ENCODE results near the gene CDCP1.
A peak's percentile ranks its signal among the peaks of the same experiment; 100 is the strongest.

Gene CDCP1, protein sequence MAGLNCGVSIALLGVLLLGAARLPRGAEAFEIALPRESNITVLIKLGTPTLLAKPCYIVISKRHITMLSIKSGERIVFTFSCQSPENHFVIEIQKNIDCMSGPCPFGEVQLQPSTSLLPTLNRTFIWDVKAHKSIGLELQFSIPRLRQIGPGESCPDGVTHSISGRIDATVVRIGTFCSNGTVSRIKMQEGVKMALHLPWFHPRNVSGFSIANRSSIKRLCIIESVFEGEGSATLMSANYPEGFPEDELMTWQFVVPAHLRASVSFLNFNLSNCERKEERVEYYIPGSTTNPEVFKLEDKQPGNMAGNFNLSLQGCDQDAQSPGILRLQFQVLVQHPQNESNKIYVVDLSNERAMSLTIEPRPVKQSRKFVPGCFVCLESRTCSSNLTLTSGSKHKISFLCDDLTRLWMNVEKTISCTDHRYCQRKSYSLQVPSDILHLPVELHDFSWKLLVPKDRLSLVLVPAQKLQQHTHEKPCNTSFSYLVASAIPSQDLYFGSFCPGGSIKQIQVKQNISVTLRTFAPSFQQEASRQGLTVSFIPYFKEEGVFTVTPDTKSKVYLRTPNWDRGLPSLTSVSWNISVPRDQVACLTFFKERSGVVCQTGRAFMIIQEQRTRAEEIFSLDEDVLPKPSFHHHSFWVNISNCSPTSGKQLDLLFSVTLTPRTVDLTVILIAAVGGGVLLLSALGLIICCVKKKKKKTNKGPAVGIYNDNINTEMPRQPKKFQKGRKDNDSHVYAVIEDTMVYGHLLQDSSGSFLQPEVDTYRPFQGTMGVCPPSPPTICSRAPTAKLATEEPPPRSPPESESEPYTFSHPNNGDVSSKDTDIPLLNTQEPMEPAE

GRCh38 chr3:45145681-45146614 is at the start of gene CDCP1:
Gene CDCP1, minus strand, starts transcription at chr3:45146378. Its CDS starts 91 bp downstream, at chr3:45146287.
- DNase-seq = peak; percentile 83

GRCh38 chr3:45194791-45195190 is 48.6 kb upstream of the CDCP1 start:
- DNase-seq = no peak

- peak; percentile 10 for DNase-seq
Measured at GRCh38 chr3:45191924-45192417, 45.8 kb upstream of the CDCP1 start.

DNA sequence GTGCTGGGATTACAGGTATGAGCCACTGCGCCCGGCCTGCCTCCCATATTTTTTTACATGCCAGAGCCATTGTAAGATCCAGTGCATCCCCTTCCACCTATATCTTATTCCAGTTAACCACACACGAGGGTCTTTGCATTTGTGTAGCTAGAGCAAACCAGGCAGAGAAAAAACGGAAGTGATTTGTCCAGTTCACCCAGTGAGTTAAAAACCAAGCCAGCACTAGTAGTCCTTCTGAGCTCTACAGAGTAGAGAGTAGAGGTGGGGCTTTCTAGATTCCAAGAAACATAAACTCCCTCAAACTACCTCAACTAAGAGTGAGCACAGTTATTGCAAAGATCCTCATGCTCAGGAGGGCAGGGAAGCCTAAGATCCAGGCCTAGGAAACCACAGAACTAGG is 45.2 kb upstream of the CDCP1 start:
- no peak for DNase-seq

DNA sequence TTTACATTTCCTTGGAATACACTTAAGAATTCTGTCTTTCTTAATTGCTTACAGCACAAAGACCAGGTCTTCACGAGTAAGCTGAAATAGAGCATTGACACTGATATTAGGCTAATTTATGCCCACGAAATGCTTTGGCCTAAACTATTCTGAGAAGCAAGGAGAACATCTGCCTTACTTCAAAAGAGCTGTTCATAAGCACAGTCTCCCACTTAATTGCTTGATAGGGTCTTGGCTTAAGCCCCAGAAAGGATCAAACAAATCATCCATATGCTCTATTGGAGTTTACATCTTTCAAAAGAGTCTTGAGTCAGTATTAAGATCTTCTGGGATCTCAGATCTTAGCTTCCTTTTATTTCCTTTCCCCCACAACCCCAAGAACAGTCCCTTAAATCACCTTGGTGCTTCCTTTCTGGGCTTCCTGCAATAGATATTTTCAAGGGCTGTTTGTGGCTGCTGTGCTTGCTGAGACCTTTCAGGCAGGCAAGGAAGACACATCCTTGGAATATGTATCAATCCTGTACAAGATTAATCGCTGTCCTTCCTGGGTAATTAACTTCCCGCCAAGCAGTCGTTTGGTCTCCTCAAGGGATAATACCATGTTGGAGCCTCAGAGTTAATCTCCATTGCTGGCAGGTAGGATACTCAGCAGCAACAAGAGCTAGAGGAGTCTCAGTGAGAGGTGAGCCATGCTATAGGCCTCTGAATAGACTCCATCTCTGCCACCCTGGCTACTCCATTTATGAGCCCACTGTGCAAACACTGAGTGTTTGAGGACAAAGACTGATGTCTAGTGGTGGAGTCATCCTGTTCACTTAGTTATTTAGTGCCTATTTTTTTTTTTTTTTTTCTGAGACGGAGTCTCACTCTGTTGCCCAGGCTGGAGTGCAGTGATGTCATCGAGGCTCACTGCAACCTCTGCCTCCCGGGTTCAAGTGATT is 42.8 kb upstream of the CDCP1 start:
- peak; percentile 76 for DNase-seq

DNA sequence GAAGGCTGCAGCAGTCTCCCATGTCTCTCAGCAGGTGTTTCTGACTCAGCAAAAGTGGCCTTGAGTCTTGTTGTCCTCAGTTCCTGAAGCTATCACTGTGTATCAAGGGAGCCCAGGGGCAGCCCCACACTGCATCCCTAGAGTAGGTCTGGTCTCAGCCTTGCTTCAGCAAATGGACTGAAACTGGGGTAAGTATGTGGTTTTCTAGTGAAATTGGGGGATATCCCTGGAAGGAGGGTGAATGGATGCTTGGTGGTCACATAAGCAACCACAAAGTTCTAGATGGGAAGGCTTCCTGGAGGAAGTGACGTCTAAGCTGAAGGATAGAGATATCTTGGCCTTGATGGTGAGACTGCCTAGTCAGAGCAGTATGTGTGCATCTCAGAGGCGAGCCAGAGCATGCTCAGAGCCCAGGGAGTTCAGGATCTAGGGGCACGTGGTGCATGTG is 41.5 kb upstream of the CDCP1 start:
- no peak for DNase-seq

DNA sequence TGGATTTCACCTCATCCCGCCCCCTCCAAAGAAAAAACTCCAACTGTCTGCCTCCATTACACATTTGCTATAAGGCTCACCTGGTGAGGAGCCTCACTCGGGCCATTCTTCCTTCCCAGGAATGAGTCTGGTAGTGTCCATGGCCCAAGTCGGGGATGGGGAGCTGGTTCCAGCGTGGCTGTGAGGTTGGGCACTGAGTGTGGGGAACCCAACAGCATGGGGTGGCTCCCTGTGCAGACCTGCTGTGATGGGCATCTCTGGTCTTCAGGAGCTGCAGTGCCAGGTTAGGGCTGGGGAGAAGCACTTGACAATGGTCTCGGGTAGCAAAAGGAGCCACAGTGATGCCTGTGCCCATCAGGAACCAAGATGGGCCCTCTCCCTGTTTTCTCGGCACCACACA is 40.7 kb upstream of the CDCP1 start:
- no peak for DNase-seq

DNA sequence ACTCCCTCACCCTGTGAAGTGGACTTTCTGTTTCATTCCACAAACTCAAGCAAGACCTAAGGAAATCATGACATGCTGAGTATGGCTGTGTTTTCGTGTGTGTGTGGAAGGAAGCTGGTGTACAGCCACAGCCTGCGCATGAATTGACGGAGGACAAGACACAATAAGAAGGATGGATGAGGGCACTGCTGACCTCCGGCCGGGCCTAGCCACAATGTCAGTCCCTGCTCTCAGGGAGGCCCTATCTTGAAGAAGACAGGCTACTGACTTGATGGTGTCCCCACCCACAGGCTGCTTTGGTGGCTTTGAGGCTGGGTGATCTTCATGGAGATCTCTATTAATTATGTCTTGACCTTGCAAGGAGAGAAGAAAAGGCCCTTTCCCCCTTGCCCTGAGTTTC is 39.3 kb upstream of the CDCP1 start:
- DNase-seq = no peak

GRCh38 chr3:45185052-45185451 is 38.9 kb upstream of the CDCP1 start:
- no peak for DNase-seq

DNA sequence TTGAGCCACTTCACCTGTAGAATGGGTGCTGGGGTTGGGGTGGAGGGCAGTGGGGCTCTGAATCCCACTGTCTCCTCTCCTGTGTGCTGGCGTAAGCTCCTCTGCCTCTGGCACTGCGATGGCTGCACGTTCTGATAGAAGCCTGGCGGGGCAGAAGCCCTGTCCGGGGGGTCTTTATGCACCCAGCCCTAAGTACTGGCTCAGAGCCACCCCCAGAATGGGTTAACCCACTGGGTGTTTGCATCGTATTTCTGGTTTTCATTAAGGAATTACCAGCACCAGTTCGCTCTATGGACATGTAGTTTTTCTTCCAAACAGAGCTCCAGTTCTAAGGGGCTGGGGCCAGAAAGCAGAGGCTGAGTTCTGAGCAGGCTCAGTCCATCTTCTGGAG is 37.7 kb upstream of the CDCP1 start:
- DNase-seq = no peak

- peak; percentile 81 for DNase-seq
Measured at GRCh38 chr3:45182915-45183871, 37.0 kb upstream of the CDCP1 start.

GRCh38 chr3:45181496-45181895 is 35.3 kb upstream of the CDCP1 start:
- no peak for DNase-seq

- no peak for DNase-seq
Measured at GRCh38 chr3:45180899-45181298, 34.7 kb upstream of the CDCP1 start.

GRCh38 chr3:45180051-45180450 is 33.9 kb upstream of the CDCP1 start:
- DNase-seq = no peak

DNA sequence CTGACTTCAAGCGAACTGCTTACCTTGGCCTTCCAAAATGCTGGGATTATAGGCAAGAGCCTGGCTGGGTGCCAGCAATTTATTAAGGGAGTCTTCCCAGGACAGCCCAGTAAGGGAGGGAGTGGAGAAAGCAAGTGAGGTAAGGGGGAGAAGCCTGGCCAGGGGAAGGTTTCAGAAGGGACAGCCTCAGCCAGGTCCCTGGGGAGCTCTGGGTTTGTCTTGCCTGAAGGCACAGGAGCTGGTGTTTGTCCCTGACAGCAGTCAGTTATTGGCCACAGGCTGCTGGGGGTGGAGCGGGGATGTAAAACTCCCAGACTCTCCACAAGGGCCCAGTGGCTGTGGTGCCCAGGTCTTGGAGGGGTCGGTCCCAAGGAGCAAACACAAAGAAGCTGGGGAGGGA is 33.0 kb upstream of the CDCP1 start:
- peak; percentile 78 for DNase-seq

- DNase-seq = peak; percentile 74
Measured at GRCh38 chr3:45178183-45179023, 32.2 kb upstream of the CDCP1 start.

- no peak for DNase-seq
Measured at GRCh38 chr3:45176912-45177311, 30.7 kb upstream of the CDCP1 start.

DNA sequence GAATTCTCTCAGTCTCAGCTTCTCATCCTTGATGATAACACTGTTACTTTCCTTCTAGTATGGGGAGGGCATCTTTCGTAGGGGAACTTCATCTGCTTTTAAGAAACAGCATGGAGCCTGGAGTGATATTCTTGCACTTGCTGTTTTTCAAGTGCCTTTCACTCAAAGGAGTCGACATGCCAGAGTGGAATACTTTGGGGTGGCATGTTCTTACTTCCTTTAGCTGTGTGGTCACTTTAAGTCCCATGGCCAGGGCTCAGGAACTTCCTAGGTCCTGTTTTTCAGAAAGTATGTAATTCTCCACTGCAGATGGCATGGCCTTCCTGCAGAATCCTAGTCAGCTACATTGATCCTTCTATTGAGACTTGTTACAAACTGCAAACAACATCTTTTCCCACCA is 28.1 kb upstream of the CDCP1 start:
- DNase-seq = no peak

GRCh38 chr3:45173776-45174175 is 27.6 kb upstream of the CDCP1 start:
- DNase-seq = no peak

Measured in NCI-H69 (cell line).